ENCODE data around the gene TAS2R14.

- no peak for TF ChIP-seq POLR2A (IDR thresholded peaks at IDR 0.05)
- TF ChIP-seq CTCF (IDR thresholded peaks at IDR 0.05) = no peak
- no peak for TF ChIP-seq POLR2AphosphoS5 (IDR thresholded peaks at IDR 0.05)
- no peak for TF ChIP-seq EP300 (IDR thresholded peaks at IDR 0.05; ENCODE audit: low read depth)
Observed at GRCh38 chr12:10900972-10901371, 38.1 kb downstream of the TAS2R14 start.

All from transverse colon (tissue), 4 donors.